ENCODE measurements around the gene NUP42.
"Not testable (repeated sequence)": the region's sequence is repeated elsewhere in the genome, so short reads cannot be mapped to it uniquely, and the experiment has no call there.

DNA sequence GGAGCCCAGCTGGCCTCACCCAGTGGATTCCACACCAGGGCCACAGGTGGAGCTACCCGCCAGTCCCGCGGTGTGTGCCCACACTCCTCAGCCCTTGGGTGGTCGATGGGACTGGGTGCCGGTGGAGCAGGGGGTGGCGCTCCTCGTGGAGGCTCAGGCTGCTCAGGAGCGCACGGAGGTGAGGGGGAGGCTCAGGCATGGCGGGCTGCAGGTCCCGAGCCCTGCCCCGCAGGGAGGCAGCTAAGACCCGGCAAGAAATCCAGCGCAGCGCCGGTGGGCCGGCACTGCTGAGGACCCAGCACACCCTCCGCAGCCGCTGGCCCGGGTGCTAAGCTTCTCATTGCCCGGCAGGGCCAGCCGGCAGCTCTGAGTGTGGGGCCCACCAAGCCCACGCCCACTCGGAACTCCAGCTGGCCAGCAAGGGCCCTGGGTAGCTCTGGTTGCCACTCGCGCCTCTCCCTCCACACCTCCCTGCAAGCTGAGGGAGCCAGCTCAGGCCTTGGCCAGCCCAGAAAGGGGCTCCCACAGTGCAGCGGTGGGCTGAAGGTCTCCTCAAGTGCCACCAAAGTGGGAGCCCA is 11.9 kb downstream of the NUP42 start:
- TF ChIP-seq POLR2A (IDR thresholded peaks at IDR 0.05) = not testable (repeated sequence)
- TF ChIP-seq, protein P1, sequence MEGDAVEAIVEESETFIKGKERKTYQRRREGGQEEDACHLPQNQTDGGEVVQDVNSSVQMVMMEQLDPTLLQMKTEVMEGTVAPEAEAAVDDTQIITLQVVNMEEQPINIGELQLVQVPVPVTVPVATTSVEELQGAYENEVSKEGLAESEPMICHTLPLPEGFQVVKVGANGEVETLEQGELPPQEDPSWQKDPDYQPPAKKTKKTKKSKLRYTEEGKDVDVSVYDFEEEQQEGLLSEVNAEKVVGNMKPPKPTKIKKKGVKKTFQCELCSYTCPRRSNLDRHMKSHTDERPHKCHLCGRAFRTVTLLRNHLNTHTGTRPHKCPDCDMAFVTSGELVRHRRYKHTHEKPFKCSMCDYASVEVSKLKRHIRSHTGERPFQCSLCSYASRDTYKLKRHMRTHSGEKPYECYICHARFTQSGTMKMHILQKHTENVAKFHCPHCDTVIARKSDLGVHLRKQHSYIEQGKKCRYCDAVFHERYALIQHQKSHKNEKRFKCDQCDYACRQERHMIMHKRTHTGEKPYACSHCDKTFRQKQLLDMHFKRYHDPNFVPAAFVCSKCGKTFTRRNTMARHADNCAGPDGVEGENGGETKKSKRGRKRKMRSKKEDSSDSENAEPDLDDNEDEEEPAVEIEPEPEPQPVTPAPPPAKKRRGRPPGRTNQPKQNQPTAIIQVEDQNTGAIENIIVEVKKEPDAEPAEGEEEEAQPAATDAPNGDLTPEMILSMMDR (IDR thresholded peaks at IDR 0.05) = not testable (repeated sequence)

Data from breast epithelium (tissue), 3 donors.